Stimulated activated CD8-positive, alpha-beta memory T cell treated with anti-CD3 and anti-CD28 coated beads, Interleukin-7, amount 100 ng/mL, for 1 hour (primary cell): Measurements from ENCODE around the gene ARFGEF2.
"Not testable (repeated sequence)": the region's sequence is repeated elsewhere in the genome, so short reads cannot be mapped to it uniquely, and the experiment has no call there.

Source experiments
- DNase-seq, 2 donors: peaks; one replicate each; pipeline ENCODE4 v3.0.0-alpha.2; 2020; ENCODE audit warnings: low read depth in 2 of 2

ARFGEF2 gene

DNA sequence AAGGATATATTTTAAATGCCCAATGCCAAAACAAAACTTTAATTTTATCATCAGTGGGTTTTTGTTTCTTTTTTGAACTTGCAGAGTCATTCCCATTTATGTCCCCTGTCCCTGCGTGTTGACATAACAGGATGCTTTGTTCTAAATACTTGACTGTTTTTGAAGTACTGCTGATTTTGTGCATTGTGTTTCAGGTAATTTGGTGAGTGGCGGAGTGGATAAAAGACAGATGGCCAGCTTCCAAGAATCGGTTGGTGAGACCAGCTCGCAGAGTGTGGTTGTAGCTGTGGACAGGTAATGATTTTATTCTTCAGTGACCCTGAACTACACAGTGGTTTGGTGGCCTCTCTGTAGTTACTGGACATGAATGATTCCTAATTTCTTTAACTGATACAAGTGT, 74.1 kb downstream of the ARFGEF2 start:
- DNase-seq: no peak

DNA sequence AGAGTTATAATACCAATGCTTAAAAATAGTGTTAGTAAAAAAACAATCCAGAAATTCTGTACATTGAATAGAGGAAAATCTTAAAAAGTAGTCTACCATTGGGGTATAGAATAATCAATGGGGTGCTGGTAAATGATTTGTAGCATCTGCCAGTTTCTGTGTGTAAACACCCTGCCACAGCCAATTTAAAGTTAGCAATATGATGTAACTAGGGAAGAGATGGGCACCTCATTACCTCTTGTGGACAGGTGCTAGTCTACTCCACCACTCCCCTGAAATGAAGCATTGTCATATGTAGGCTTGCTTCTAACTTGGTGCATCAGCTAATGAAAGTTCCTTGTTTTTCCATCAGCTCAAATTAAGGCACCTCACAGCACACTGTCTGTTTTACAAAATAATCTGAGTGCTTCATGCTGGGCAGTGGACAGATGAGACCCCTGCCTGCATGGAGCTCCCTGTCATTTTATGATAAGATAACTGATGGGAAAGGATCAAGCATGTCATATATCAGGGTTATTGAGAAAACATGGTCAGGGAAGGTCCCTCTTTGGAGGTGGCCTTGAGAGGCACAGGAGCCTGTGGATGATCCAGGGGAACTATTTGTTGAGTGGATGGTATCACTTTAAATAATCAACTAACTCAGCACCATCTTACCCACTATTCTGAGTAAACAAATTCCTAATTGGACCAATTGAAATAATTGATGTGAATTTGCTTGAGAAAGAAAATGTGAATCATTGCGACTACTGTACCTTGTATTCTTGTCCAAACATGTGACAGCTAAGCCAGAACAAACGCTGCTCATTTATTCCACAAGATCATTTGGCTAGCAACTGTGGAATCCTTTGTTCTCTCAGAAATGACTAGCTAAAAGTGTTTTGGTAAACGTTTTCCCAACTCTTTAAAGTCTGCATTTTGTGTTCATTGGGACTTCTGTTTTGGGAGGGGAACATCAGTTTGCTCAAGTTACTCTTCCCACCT, 78.7 kb downstream of the ARFGEF2 start:
- DNase-seq: no peak

- no peak for DNase-seq
These were observed 80.2 kb downstream of the ARFGEF2 start for GRCh38 chr20:49001741-49002140.

GRCh38 chr20:49006446-49006980, 85.0 kb downstream of the ARFGEF2 start:
- no peak for DNase-seq

- no peak for DNase-seq
These were observed 88.6 kb downstream of the ARFGEF2 start for GRCh38 chr20:49009899-49010631.

- no peak for DNase-seq
These were observed 102.7 kb downstream of the ARFGEF2 start for GRCh38 chr20:49024220-49024619.

- not testable (repeated sequence) for DNase-seq
These were observed 106.7 kb downstream of the ARFGEF2 start for GRCh38 chr20:49028177-49028576.

- DNase-seq: no peak
These were observed 107.2 kb downstream of the ARFGEF2 start for GRCh38 chr20:49028684-49029083.

DNA sequence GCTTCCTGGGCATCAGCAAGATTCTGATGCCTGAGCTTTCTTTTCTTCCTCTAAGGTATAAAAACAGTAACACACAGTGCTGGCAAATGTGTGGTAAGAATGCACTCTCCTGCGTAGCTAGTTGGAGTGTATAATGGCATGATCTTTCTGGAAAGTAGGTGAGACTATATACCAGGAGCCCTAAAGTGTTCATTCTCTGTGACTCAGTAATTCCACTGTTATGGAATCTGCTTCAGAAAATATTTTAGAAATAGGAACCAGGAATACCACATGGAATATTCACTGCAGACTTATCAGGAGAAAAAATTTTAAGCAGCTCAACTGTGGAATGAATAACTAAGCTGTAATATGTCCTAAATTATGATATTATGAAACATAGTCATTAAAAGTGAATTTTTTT, 107.7 kb downstream of the ARFGEF2 start:
- DNase-seq: no peak

GRCh38 chr20:49030954-49031619, 109.6 kb downstream of the ARFGEF2 start:
- no peak for DNase-seq

DNA sequence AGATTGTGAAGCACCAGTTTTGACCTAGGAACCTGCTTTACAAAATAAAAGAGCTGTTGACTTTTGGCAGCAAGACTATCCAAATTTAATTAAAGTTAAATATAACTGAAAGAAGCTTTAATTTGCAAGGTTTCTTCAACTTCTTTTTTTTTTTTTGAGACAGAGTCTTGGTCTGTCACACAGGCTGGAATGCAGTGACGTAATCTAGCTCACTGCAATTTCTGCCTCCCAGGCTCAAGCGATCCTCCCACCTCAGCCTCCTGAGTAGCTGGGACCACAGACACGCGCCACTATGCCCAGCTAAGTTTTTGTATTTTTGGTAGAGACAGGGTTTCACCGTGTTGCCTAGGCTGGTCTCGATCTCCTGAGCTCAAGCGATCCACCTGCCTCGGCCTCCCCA, 110.9 kb downstream of the ARFGEF2 start:
- DNase-seq: no peak

DNA sequence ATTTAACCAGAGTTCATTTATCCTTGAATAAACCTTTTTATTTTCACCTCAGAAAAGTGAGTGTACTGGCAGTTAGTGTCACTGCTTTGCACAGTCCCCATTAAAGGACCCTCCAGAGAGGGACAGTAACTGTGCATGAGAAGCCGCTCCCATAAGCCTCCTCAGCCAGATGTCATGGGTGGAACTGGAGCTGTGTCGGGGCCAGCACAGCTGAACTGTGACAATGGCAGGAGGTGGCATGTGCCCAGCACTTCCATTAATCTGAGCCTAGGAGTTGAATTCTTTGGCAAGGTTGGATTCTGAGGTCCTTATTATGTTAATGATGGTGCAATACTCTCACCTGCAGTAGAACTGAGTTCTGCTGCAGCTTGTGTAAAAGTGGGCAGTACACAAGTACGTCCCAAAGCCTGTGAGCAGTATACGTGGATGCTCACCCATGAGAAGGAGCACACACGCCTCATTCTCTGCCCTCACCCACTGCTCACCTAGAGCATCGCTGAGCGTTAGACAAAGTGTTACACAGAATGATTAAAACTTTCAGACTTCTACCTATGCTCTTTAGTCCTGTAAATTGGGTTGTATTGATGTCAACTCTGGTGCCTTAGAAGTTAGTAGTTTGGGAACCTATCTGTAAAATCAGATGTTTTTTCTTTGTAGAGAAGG, 112.7 kb downstream of the ARFGEF2 start:
- DNase-seq: no peak

DNA sequence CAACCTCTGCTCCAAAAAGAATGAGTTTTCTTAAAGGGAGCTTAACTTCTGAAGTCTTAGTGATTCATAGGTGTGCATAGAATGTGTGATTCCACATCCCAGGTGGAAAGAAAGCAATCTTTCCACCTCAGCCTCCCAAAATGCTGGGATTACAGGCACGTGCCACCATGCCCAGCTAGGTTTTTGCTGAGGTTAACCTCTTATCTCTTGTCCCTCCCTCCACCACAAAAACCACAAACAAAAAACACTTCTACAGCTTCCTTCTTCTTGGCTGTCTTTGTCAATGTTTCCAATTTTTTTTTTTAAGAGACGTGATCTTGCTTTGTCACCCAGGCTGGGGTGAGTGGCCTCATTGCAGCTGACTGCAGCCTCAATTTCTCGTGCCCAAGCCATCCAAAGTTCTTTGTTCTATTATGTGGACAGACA, 116.5 kb downstream of the ARFGEF2 start:
- no peak for DNase-seq

- DNase-seq: no peak
These were observed 118.3 kb downstream of the ARFGEF2 start for GRCh38 chr20:49039854-49040253.

- no peak for DNase-seq
These were observed 121.5 kb downstream of the ARFGEF2 start for GRCh38 chr20:49043000-49043399.

GRCh38 chr20:49045440-49046086, 124.1 kb downstream of the ARFGEF2 start:
- no peak for DNase-seq

GRCh38 chr20:49046087-49046900, 124.8 kb downstream of the ARFGEF2 start, which contains the start of gene CSE1L:
Gene CSE1L (plus strand): TSS chr20:49046312. CDS start chr20:49058464, 12,152 bp downstream.
- peak; percentile 91 for DNase-seq

- DNase-seq: no peak
These were observed 130.8 kb downstream of the ARFGEF2 start for GRCh38 chr20:49052334-49052733.

GRCh38 chr20:49054056-49054643, 132.6 kb downstream of the ARFGEF2 start:
- no peak for DNase-seq
